ENCODE results near the gene PYGO1. TPM values are rescaled to one million over a fixed set of nuclear protein-coding genes. Genes with fewer than 3 reads are reported as not detected.
"Not testable (repeated sequence)": the region's sequence is repeated elsewhere in the genome, so short reads cannot be mapped to it uniquely, and the experiment has no call there.

Gene PYGO1
- total RNA-seq, 3 donors from 2014 or later (not counting 1 experiment from before 2014, with no cell fraction given): 0.16 TPM; not detected in 2

DNA sequence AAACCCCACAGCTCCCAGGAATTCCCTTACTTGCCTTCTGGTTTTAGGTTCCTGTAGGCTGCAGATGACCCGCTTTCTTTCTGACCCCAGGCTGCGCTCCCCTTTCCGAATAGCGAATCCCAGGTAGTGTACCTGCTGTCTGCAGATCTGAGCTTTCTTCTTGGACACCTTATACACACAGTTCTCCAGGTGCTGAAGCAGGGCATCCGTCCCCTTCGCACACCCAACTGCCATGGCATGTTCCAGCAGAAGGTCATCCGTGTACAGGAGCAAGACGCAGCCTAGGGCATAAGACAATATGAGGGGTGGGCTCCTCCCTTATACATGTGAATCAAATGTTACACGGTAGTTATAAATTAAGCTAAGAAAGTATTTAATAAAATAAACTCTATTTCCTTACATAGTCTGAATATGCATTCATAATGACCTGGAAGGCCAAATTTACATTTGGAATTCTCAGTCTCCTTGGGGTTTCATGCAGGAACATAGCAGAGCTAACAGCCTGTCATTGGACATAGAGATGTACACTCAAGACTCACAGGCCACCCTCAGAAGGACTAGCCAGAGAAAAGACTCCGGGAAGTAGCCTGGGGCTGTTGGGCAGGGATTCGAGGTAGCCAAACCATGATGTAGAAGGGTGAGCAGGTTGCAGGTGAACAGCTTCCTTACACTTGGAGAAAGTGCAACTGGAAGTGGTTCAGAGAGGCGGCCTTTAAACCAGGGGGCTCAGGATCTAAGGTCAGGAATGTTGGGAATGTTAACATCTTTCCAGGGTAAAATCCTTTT, 72.0 kb downstream of the PYGO1 start:
- Mint-ChIP-seq H3K9me3 (no peaks in the 10 kb centered on the region), H3K36me3 (no peaks in the 10 kb centered on the region), H3K27me3 (ENCODE audit: low read depth in 2 of 2) (peaks cover 0 to 10% of the 10 kb centered on the region in 2 donors), H3K27ac (no peak overlapping the region), H3K4me1 (no peaks in the 10 kb centered on the region), H3K4me3 (no peak overlapping the region)
- Histone ChIP-seq H3K27ac (ENCODE audit: low read length) (no peak overlapping the region), H3K36me3 (ENCODE audit: control insufficient read depth, insufficient read depth, low read length) (no peaks in the 10 kb centered on the region), H3K4me1 (ENCODE audit: control insufficient read depth, insufficient read depth, low read length) (no peaks in the 10 kb centered on the region), H3K9me3 (ENCODE audit: control insufficient read depth, insufficient read depth, low read length) (no peaks in the 10 kb centered on the region), H3K4me3 (ENCODE audit: low read length) (no peak overlapping the region), H3K27me3 (ENCODE audit: control insufficient read depth, insufficient read depth, low read length) (no peaks in the 10 kb centered on the region)
- intact Hi-C loops (cut with micrococcal nuclease): no loop called here
- no peak for DNase-seq
- TF ChIP-seq, protein P1, sequence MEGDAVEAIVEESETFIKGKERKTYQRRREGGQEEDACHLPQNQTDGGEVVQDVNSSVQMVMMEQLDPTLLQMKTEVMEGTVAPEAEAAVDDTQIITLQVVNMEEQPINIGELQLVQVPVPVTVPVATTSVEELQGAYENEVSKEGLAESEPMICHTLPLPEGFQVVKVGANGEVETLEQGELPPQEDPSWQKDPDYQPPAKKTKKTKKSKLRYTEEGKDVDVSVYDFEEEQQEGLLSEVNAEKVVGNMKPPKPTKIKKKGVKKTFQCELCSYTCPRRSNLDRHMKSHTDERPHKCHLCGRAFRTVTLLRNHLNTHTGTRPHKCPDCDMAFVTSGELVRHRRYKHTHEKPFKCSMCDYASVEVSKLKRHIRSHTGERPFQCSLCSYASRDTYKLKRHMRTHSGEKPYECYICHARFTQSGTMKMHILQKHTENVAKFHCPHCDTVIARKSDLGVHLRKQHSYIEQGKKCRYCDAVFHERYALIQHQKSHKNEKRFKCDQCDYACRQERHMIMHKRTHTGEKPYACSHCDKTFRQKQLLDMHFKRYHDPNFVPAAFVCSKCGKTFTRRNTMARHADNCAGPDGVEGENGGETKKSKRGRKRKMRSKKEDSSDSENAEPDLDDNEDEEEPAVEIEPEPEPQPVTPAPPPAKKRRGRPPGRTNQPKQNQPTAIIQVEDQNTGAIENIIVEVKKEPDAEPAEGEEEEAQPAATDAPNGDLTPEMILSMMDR (IDR thresholded peaks at IDR 0.05): no peak
- ATAC-seq: no peak
- 95% methylated on average over 9 of the region's 12 CpGs for WGBS (ENCODE audit: insufficient coverage)

DNA sequence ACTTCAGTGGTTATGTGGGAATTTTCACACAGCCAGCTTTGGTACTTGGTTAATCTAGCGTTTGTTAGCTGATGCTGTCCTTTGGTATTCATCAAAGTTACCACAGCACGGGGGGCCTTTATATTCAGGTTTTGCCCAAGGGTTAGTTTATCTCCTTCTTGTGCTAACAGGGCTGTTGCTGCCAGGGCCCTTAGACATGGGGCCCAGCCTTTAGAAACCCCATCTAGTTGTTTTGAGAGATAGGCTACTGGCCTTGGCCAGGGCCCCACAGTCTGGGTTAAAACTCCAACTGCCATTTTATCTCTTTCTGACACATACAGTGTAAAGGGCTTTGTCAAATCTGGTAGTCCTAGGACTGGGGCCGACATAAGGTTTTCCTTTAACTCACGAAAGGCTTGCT, 72.7 kb downstream of the PYGO1 start:
- Histone ChIP-seq H3K27ac (ENCODE audit: low read length) (no peak overlapping the region), H3K4me3 (ENCODE audit: low read length) (no peak overlapping the region), H3K9me3 (ENCODE audit: control insufficient read depth, insufficient read depth, low read length) (no peaks in the 10 kb centered on the region), H3K27me3 (ENCODE audit: control insufficient read depth, insufficient read depth, low read length) (no peaks in the 10 kb centered on the region), H3K4me1 (ENCODE audit: control insufficient read depth, insufficient read depth, low read length) (no peaks in the 10 kb centered on the region), H3K36me3 (ENCODE audit: control insufficient read depth, insufficient read depth, low read length) (no peaks in the 10 kb centered on the region)
- Mint-ChIP-seq H3K4me3 (no peak overlapping the region), H3K4me1 (no peaks in the 10 kb centered on the region), H3K27me3 (ENCODE audit: low read depth in 2 of 2) (peaks cover 0 to 6% of the 10 kb centered on the region in 2 donors), H3K9me3 (no peaks in the 10 kb centered on the region), H3K27ac (no peak overlapping the region), H3K36me3 (no peaks in the 10 kb centered on the region)
- intact Hi-C loops (cut with micrococcal nuclease): no loop called here
- ATAC-seq: no peak
- WGBS (ENCODE audit: insufficient coverage): 92% methylated on average over 4 of the region's 4 CpGs
- no peak for DNase-seq
- TF ChIP-seq, protein P1 (IDR thresholded peaks at IDR 0.05): no peak

DNA sequence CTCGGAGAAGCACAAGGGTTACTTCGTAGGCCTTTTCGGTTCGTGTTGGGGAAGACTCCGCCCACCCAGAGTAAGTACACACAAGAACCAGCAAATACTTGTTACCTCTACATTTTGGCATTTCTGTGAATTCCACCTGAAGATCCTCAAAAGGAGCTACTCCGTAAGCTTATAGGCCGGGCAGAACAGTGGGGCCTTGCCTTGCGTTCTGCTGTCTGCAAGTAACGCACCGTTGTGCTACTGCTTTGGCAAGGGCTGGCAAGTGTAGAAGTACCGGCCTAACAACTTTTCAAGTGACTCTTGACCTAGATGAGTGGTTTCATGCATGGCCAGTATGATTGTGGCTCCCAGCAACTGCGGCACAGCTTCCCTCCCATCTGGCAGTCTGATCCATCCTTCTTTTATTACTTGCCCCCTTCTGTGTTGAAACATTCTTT, 73.7 kb downstream of the PYGO1 start:
- Histone ChIP-seq H3K27me3 (ENCODE audit: control insufficient read depth, insufficient read depth, low read length) (no peaks in the 10 kb centered on the region), H3K27ac (ENCODE audit: low read length) (no peak overlapping the region), H3K9me3 (ENCODE audit: control insufficient read depth, insufficient read depth, low read length) (no peaks in the 10 kb centered on the region), H3K36me3 (ENCODE audit: control insufficient read depth, insufficient read depth, low read length) (no peaks in the 10 kb centered on the region), H3K4me3 (ENCODE audit: low read length) (no peak overlapping the region), H3K4me1 (ENCODE audit: control insufficient read depth, insufficient read depth, low read length) (no peaks in the 10 kb centered on the region)
- WGBS (ENCODE audit: insufficient coverage): 94% methylated on average over 12 of the region's 12 CpGs
- Mint-ChIP-seq H3K27me3 (ENCODE audit: low read depth in 2 of 2) (peaks cover 0 to 6% of the 10 kb centered on the region in 2 donors), H3K27ac (no peak overlapping the region), H3K4me1 (no peaks in the 10 kb centered on the region), H3K4me3 (no peak overlapping the region), H3K36me3 (no peaks in the 10 kb centered on the region), H3K9me3 (no peaks in the 10 kb centered on the region)
- no peak for DNase-seq
- TF ChIP-seq, protein P1 (IDR thresholded peaks at IDR 0.05): no peak
- intact Hi-C loops (cut with micrococcal nuclease): no loop called here
- ATAC-seq: no peak

DNA sequence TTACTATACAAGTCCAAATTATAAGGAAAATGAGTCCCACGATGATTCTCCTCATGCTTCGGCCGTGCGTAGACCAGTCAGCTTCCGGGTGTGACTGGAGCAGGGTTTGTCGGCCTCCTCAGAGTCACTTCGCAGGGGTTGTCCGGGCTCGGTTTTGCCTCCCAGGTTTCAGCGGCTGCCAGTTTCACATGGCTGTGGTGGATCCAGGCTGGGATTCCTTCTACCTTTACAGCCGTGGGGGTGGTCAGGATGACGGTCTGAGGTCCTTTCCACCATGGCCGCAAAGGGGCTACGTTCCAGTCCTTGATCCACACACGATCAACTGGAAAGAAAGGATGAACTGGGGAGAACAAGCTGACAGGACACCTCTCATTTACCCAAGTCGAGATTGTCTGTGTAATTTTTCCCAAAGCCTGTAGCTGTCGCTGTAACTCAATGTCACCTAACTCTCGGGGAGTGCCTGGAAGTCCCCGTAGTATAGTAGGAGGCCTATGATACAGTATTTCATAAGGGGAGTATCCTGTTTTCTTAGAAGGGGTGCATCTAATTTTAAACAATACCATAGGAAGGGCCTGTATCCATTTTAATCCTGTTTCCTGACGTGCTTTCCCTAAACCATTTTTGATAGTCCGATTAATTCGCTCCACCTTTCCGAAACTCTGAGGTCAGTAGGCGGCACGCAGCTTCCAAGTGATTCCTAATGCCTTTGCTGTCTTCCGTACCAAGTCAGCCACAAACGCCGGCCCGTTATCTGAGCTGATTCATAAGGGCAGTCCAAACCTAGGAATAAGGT, 74.3 kb downstream of the PYGO1 start:
- DNase-seq: peak in 1 of 2 donors; percentile 32
- H3K9me3 ChIP-seq (ENCODE audit: control insufficient read depth, insufficient read depth, low read length); H3K27me3 Mint-ChIP-seq (ENCODE audit: low read depth in 2 of 2); H3K4me3 ChIP-seq (ENCODE audit: low read length); H3K36me3 Mint-ChIP-seq; ATAC-seq; H3K9me3 Mint-ChIP-seq; H3K36me3 ChIP-seq (ENCODE audit: control insufficient read depth, insufficient read depth, low read length); intact Hi-C loops (cut with micrococcal nuclease); H3K27ac ChIP-seq (ENCODE audit: low read length); H3K27ac Mint-ChIP-seq; H3K27me3 ChIP-seq (ENCODE audit: control insufficient read depth, insufficient read depth, low read length); H3K4me3 Mint-ChIP-seq; H3K4me1 ChIP-seq (ENCODE audit: control insufficient read depth, insufficient read depth, low read length); H3K4me1 Mint-ChIP-seq: not testable (repeated sequence)
- WGBS (ENCODE audit: insufficient coverage): 77% methylated on average over 29 of the region's 29 CpGs
